HEK293T (cell line): ENCODE measurements around the gene ADCY10.

Source experiments
- CTCF ChIA-PET: fragments of 350-600 bp; formaldehyde crosslinking; extraction: SDS; loops from one replicate; lab custom pipeline; 2021; ENCODE audit warnings: antibody characterized with exemption, inconsistent platforms; lab: Yijun Ruan, JAX
- POLR2A ChIA-PET: fragments of 350-600 bp; formaldehyde crosslinking; extraction: SDS; loops from one replicate; lab custom pipeline; 2020; ENCODE audit warnings: antibody characterized with exemption, inconsistent platforms; lab: Yijun Ruan, JAX
- DNase-seq: peaks from one replicate; pipeline ENCODE4 v3.0.0; 2012; ENCODE audit warnings: mixed read lengths; ENCODE audit errors: extremely low spot score
- ARNT ChIP-seq: fragments of 450-650 bp; IDR thresholded peaks from 2 replicates; pipeline ENCODE4 v1.6.1; 2017; ENCODE audit warnings: mild to moderate bottlenecking
- BHLHE40 ChIP-seq: fragments of 450-650 bp; IDR thresholded peaks from 2 replicates; pipeline ENCODE4 v1.6.1; 2016; ENCODE audit warnings: mild to moderate bottlenecking, moderate library complexity, borderline replicate concordance
- CTBP1 ChIP-seq: fragments of 450-650 bp; IDR thresholded peaks from 2 replicates; pipeline ENCODE4 v1.6.1; 2016; ENCODE audit warnings: borderline replicate concordance
- ELF4 ChIP-seq: fragments of 450-650 bp; IDR thresholded peaks from 2 replicates; pipeline ENCODE4 v1.6.1; 2017; ENCODE audit warnings: antibody characterized with exemption
- FOXA1 ChIP-seq: fragments of 450-650 bp; IDR thresholded peaks from 2 replicates; pipeline ENCODE4 v1.6.1; 2016; ENCODE audit warnings: mild to moderate bottlenecking
- FOXK2 ChIP-seq: fragments of 450-650 bp; IDR thresholded peaks from 2 replicates; pipeline ENCODE4 v1.6.1; 2016; ENCODE audit warnings: mild to moderate bottlenecking
- FOXM1 ChIP-seq: fragments of 450-650 bp; IDR thresholded peaks from 2 replicates; pipeline ENCODE4 v1.6.1; 2017; ENCODE audit warnings: mild to moderate bottlenecking, borderline replicate concordance
- HDGF ChIP-seq: fragments of 450-650 bp; IDR thresholded peaks from 2 replicates; pipeline ENCODE4 v1.6.1; 2017; ENCODE audit warnings: antibody characterized with exemption, borderline replicate concordance
- L3MBTL2 ChIP-seq: fragments of 450-650 bp; conservative IDR thresholded peaks from 2 replicates; pipeline ENCODE4 v1.6.1; 2016; ENCODE audit warnings: mild to moderate bottlenecking
- LEF1 ChIP-seq: fragments of 450-650 bp; IDR thresholded peaks from 2 replicates; pipeline ENCODE4 v1.6.1; 2017; ENCODE audit warnings: mild to moderate bottlenecking, borderline replicate concordance
- NFRKB ChIP-seq: fragments of 450-650 bp; IDR thresholded peaks from 2 replicates; pipeline ENCODE4 v1.6.1; 2016; ENCODE audit warnings: mild to moderate bottlenecking, moderate library complexity
- SP1 ChIP-seq: fragments of 450-650 bp; IDR thresholded peaks from 2 replicates; pipeline ENCODE4 v1.6.1; 2017
- SUZ12 ChIP-seq: fragments of 450-650 bp; IDR thresholded peaks from 2 replicates; pipeline ENCODE4 v1.6.1; 2016; ENCODE audit warnings: mild to moderate bottlenecking
- TARDBP ChIP-seq: fragments of 450-650 bp; IDR thresholded peaks from 2 replicates; pipeline ENCODE4 v1.6.1; 2016
- ZNF384 ChIP-seq: fragments of 450-650 bp; IDR thresholded peaks from 2 replicates; pipeline ENCODE4 v1.6.1; 2016
- TF ChIP-seq, protein P1 (sequence below): fragments of 450-650 bp; IDR thresholded peaks from 2 replicates; pipeline ENCODE4 v1.6.1; 2016

Gene ADCY10

DNA sequence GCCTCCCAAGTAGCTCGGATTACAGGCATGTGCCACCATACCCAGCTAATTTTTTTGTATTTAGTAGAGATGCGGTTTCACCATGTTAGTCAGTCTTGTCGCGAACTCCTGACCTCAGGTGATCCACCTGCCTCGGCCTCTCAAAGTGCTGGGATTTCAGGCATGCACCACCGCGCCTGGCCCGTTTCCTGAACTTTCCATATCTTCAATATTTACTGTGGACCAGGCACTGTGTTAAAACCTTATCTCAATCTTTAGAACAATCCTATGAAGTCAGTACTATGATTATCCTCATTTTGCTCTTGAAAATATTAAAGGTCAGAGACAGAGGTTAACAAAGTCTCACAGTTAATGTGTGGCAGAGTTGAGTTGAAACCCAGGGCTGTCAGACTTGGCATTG is 1.6 kb upstream of the ADCY10 start:
- CTCF ChIA-PET: no interaction called here
- POLR2A ChIA-PET: no interaction called here
- no peak for DNase-seq
- TF ChIP-seq, protein P1, sequence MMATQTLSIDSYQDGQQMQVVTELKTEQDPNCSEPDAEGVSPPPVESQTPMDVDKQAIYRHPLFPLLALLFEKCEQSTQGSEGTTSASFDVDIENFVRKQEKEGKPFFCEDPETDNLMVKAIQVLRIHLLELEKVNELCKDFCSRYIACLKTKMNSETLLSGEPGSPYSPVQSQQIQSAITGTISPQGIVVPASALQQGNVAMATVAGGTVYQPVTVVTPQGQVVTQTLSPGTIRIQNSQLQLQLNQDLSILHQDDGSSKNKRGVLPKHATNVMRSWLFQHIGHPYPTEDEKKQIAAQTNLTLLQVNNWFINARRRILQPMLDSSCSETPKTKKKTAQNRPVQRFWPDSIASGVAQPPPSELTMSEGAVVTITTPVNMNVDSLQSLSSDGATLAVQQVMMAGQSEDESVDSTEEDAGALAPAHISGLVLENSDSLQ: no peak
- no peak for TF ChIP-seq SP1
- no peak for TF ChIP-seq CTBP1
- no peak for TF ChIP-seq SUZ12
- TF ChIP-seq FOXK2: no peak
- no peak for TF ChIP-seq L3MBTL2
- TF ChIP-seq ZNF384: no peak
- TF ChIP-seq FOXM1: no peak
- TF ChIP-seq BHLHE40: no peak
- no peak for TF ChIP-seq ARNT
- TF ChIP-seq FOXA1: no peak
- no peak for TF ChIP-seq ELF4
- no peak for TF ChIP-seq NFRKB

DNA sequence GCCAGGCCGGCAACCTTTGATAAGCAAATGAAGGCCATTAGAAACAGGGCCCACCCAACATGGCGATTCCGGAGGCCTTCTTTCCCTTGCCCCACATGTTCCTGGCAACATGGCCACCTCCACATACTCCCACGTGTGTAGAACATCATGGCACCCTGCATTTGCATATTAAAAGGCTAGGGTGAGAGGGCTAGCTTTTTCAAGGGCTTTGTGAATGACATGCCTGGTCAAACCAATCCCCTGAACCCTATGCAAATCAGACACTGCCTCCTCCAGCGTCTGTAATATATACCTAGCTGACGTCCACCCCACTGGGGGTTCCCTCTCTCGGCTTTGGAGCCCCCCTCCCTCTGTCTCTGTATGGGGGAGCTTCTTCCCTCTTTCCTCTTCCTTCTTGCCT is 1.6 kb downstream of the ADCY10 start:
- TF ChIP-seq BHLHE40: no peak
- no peak for TF ChIP-seq ELF4
- TF ChIP-seq FOXM1: no peak
- TF ChIP-seq SUZ12: no peak
- TF ChIP-seq ARNT: no peak
- TF ChIP-seq TARDBP: no peak
- TF ChIP-seq, protein P1: no peak
- TF ChIP-seq CTBP1: no peak
- no peak for TF ChIP-seq HDGF
- TF ChIP-seq L3MBTL2: no peak
- no peak for TF ChIP-seq NFRKB
- TF ChIP-seq ZNF384: no peak
- no peak for TF ChIP-seq FOXK2
- TF ChIP-seq SP1: no peak
- no peak for TF ChIP-seq LEF1
- no peak for TF ChIP-seq FOXA1
- ChIA-PET CTCF (no interaction called here), POLR2A (no interaction called here)
- DNase-seq: no peak

DNA sequence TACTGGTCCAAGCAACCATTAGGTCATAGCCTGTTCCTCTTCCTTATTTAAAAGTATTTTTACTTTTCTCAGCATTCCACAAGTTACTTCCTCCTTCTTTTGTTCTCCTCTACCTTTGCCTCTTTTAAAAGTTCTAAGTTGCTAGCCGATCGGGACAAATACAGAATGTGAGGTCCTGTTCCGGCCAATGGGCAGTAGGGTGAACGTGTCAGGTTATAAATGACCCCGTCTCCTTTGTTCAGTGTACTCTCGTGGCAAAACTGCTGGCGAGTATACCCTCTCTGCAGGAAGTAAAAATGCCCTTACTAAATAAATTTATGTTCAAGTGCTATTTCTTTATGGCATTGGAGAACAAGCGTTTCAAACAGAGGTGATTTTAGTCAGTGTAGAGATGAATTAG is 2.5 kb downstream of the ADCY10 start:
- ChIA-PET POLR2A (no interaction called here), CTCF (no interaction called here)
- TF ChIP-seq SP1 (no peak), ARNT (no peak), FOXK2 (no peak), HDGF (no peak), CTBP1 (no peak), LEF1 (no peak), BHLHE40 (no peak), NFRKB (no peak), SUZ12 (no peak)
- no peak for DNase-seq

DNA sequence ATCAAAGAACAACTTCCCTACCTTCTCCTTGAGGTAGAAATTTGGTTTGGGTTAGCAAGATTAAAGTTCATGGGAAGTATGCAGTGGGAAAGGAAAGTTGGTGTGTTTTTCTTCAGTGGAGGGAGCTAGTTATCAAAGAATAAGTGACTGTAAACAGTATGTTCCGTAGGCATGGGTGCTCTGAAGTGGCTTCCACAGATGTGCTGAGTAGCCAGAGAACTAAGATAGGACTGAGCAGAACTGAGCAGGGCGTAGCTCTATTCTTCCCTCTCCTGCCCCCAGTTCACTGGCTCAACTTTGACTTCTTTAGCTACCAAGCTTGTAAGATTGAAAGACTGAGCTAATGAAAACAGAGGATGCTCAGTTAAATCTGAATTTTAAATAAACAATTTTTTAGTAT is 3.4 kb downstream of the ADCY10 start:
- TF ChIP-seq NFRKB: no peak
- no peak for TF ChIP-seq ELF4
- TF ChIP-seq, protein P1: no peak
- no peak for TF ChIP-seq ARNT
- ChIA-PET POLR2A (no interaction called here), CTCF (interaction anchor here (0.9 kb wide), 1 partner anchor 172 kb away, joined by 3 read pairs; no protein-coding TSS in a partner anchor)
- no peak for DNase-seq

DNA sequence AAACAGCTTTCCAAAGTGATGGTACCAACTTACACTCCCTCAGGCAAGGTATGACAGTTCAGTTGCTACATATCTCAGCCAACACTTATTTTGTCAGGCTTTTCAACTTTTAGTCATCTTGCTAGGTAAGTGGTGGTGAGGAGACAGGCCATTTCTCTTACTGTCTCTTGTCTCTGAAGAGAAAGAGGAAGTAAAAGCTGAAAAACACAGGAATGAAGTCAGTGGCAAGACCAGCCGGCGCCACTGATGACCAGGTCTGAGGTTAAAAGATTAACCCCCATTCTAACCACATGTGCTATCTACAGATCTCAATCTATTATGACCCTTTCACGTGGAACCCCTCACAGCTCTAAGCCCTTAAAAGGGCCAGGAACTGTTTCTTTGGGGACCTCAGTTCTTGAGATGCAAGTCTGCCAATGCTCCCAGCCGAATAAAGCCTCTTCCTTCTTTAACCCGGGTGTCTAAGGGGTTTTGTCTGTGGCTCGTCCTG is 4.2 kb downstream of the ADCY10 start:
- DNase-seq: no peak
- TF ChIP-seq FOXM1: no peak
- TF ChIP-seq ELF4: no peak
- no peak for TF ChIP-seq NFRKB
- TF ChIP-seq BHLHE40: no peak
- TF ChIP-seq TARDBP: no peak
- no peak for TF ChIP-seq LEF1
- TF ChIP-seq ZNF384: no peak
- TF ChIP-seq SUZ12: no peak
- TF ChIP-seq, protein P1: no peak
- CTCF ChIA-PET: no interaction called here
- POLR2A ChIA-PET: no interaction called here

DNA sequence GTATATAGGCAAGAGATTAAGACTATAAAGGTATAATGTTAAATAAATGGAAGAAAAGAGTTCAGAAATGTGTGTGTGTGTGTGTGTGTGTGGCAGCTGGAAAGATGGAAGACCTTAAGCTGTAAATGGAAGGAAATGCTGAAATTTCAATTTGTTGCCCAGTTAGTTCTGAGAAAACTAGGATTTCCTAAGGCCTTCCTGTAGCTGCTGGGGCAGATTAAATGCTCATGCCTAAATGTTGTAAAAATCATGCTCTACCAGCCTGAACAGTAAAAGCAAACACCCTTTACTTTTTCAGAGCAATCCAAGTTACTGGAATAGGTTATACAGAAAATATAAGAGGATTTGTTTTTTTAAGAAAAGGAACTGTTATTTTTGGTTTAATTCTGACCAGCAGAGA is 8.3 kb downstream of the ADCY10 start:
- no peak for DNase-seq

More for the DNA sequence above, 8.3 kb downstream of the ADCY10 start:
- TF ChIP-seq FOXM1 (no peak), ZNF384 (no peak), SUZ12 (no peak), TARDBP (no peak), CTBP1 (no peak), ARNT (no peak), SP1 (no peak), FOXK2 (no peak), ELF4 (no peak), L3MBTL2 (no peak), FOXA1 (no peak), NFRKB (no peak), BHLHE40 (no peak), LEF1 (no peak)
- CTCF ChIA-PET: no interaction called here
- POLR2A ChIA-PET: no interaction called here
